ENCODE measurements around the gene ATP8B3. TPM values are rescaled to one million over a fixed set of nuclear protein-coding genes. Genes with fewer than 3 reads are reported as not detected.

ATP8B3 gene
- total and polyA plus RNA-seq, 2 of the 13 experiments (the other 11 are each of a cell fraction or from before 2014, with no cell fraction given) = 2.6 to 5.9 TPM

- TF ChIP-seq ZMAT3 (CRISPR knock-in tag; conservative IDR thresholded peaks at IDR 0.05) (peak; percentile 64; the same call in 1 of the 2 replicates), EP300 (IDR thresholded peaks at IDR 0.05; ENCODE audit: low read depth in 2 of 2, low read length in 2 of 2) (no peak), EP300 (CRISPR knock-in tag; IDR thresholded peaks at IDR 0.05; ENCODE audit: borderline replicate concordance) (no peak; the same call in 1 of the 2 replicates), GMEB1 (CRISPR knock-in tag; IDR thresholded peaks at IDR 0.05; ENCODE audit: borderline replicate concordance) (peak; percentile 69; the same call in 1 of the 2 replicates), DR1 (CRISPR knock-in tag; IDR thresholded peaks at IDR 0.05) (0 out of 2 replicates have a peak, but pooled peaks have one; percentile 56), TBX2 (CRISPR knock-in tag; IDR thresholded peaks at IDR 0.05; ENCODE audit: borderline replicate concordance) (peak; percentile 84; the same call in 1 of the 2 replicates), ZNF3 (CRISPR knock-in tag; IDR thresholded peaks at IDR 0.05) (no peak), ZFP62 (CRISPR knock-in tag; IDR thresholded peaks at IDR 0.05) (no peak), REXO4 (CRISPR knock-in tag; IDR thresholded peaks at IDR 0.05; ENCODE audit: borderline replicate concordance) (no peak), ZNF766 (CRISPR knock-in tag; IDR thresholded peaks at IDR 0.05; ENCODE audit: borderline replicate concordance) (no peak), ZNF672 (CRISPR knock-in tag; IDR thresholded peaks at IDR 0.05) (no peak), ZNF646 (CRISPR knock-in tag; IDR thresholded peaks at IDR 0.05) (no peak), AHR (CRISPR knock-in tag; IDR thresholded peaks at IDR 0.05) (0 out of 2 replicates have a peak, but pooled peaks have one; percentile 34), STAT6 (CRISPR knock-in tag; IDR thresholded peaks at IDR 0.05; ENCODE audit: borderline replicate concordance) (peak; percentile 86; the same call in 1 of the 2 replicates), TCF7 (IDR thresholded peaks at IDR 0.05; ENCODE audit: low read depth) (no peak), ZNF652 (CRISPR knock-in tag; IDR thresholded peaks at IDR 0.05; ENCODE audit: borderline replicate concordance, low read depth) (no peak), ZBTB2 (CRISPR knock-in tag; IDR thresholded peaks at IDR 0.05; ENCODE audit: low read depth) (peak; percentile 50; the same call in 1 of the 2 replicates)
Observed at GRCh38 chr19:1812426-1813191, 533 bp upstream of the ATP8B3 start (continued).
